ENCODE data around the gene CCNB1IP1.
"Not testable (repeated sequence)": the region's sequence is repeated elsewhere in the genome, so short reads cannot be mapped to it uniquely, and the experiment has no call there.

Gene CCNB1IP1, protein sequence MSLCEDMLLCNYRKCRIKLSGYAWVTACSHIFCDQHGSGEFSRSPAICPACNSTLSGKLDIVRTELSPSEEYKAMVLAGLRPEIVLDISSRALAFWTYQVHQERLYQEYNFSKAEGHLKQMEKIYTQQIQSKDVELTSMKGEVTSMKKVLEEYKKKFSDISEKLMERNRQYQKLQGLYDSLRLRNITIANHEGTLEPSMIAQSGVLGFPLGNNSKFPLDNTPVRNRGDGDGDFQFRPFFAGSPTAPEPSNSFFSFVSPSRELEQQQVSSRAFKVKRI

DNA sequence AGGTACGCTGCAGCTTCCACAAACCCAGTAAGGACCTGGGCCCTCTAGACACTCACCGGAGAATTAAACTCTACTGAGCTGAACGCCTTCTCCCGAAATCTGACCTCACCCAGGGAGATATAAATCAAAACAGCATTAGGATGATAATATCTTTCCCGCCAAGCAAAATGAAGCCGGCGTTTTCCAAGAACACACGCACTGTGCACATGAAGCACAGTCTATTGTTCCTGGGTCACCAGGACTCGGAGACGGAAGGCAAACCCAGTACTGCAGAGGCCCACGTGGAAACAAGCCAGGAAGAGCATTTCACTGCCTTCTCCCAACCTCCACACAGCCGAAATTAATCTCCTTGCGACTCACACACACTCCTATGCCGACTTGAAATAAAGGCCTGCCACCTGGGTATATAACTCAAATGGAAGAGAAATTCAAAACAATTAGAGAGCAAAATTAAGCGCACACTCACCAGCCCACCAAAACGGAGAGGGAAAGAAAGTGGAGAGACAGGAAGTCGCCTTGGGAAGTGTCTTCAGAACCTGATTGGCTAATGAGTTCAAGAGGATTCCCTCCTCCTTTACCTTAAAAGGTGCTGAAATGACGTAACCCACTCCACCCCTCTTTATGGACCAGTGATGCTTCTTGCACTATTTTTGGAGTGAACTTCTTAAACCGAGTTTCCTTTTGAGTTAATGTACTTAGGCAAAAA is at the start of gene CCNB1IP1:
TSS of gene CCNB1IP1 (minus strand) at position 492 of the 706 bp plus-strand sequence. CDS start 16,756 bp downstream, outside the sequence.
- DNase-seq (ENCODE audit: low read depth in 2 of 2), result peak; percentile 14 to 27

DNA sequence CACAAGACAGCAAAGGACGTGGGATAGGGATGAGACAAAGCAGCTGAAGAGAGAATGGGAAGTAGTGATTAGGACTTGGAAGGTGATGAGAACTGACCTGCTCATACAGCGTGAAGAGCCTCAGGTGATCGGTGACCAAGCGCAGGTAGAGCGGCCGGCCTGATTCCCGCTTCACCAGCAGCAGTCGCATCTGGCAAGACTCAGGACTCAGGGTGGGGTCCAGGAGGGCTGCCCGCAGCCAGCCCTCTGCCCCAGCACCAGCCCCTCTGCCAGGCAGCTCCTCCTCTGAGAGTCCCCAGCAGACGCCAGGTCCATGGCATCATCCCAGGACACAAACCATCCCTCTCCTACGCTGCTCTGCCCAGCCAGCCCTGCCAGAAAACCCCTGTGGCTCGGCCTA is 49.4 kb upstream of the CCNB1IP1 start:
- DNase-seq (ENCODE audit: low read depth in 2 of 2), result no peak

DNA sequence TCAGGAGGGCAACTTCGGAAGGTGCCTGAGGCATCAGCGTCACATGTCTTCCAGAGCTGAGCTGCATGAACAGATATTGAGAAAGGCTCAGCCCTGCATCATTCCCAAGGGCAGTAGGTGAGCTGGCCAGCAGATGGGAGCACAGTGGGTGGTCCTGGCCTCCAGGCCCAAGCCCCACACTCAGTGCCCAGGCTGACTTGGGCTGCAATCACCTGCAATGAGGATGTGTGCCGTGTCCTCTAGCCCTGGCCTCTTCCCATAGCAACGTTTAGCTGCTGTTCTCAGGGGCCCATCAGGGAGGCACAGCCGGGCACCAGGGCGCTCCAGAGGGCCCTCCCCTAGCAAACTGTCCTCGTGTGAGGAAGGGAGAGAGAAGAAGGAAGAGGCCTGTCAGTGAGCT is 48.3 kb upstream of the CCNB1IP1 start:
- DNase-seq (ENCODE audit: low read depth in 2 of 2), result no peak

DNA sequence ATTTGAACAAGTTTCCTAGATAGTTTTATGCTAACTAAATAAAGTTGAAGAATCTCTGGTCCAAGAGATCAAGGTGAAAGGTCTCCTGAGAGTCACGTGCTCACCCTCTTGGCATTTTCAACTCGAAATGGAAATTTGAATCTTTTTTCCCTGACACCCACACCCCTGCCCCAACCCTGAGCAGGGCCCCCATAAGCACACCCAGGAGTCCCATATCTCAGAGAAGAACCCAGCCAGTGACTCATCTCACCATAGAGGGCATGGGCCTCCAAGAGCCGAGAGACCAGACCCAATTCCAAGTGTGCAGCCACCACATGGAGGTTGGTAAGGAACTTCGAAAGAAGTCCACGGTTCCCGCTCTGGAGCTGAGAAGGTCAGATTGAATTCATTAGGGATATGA is 47.6 kb upstream of the CCNB1IP1 start:
- no peak for DNase-seq (ENCODE audit: low read depth in 2 of 2)

DNA sequence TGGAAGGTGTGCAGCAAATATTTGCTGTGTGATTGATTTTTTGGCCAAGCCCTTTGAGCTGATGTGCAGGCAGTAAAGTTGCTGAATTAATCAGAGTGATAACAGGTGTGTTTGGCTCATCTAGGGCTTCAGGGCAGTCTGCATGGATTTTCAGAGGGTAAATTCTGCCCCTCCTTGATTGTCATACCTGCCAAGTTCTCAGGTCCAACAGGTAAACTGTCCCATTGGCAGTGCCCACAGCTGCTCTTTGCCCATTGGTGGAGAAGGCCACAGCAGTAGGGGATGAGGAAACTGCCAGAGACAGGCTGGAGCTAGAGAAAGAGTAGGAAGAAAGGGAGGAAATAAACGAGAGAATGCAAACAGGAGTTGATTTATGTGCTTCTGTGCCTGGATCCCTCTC is 46.7 kb upstream of the CCNB1IP1 start:
- no peak for DNase-seq (ENCODE audit: low read depth in 2 of 2)

DNA sequence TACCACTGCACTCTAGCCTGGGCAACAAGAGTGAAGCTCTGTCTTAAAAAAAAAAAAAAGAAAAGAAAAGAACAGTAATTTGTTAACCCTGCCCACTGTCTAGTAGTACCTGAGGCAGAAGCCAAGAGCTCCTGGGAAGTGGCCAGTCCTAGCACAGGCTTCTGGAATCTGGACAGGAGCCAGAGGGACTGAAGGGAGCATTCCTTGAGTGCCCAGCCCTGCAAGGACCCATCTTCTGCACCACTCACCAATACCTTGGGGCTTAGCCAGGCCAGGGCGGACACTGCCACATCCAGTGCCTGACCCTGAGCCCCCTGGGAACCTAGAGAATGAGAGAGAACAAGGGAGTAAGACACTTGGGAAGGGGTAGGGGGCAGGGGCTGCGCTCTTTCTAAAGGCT is 44.1 kb upstream of the CCNB1IP1 start:
- no peak for DNase-seq (ENCODE audit: low read depth in 2 of 2)

DNA sequence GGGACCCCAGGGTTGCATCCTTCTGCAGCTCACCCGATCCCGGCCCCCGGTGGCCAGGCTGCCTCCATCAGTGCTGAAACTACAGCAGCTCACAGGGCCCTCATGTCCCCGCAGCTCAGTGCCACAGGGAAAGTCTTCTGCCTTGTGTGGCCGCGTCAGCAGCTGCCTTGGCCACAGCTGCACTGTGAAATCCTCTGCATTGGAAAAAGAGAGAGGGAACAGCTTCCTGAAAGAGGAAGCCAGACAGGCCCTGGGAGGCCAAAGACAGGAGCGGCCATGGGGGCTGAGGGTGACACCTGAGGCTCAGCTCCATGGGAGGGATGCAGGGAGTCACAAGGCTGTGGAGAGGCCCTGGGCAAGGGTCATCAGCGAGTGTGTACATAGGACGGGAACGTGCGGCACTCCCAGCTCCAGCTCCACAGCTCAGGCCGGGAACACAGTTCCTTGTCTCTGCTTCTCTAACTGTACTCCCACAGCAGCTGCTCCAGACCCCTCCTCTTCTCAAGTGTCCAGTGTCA is 43.1 kb upstream of the CCNB1IP1 start:
- DNase-seq (ENCODE audit: low read depth in 2 of 2), result no peak

DNA sequence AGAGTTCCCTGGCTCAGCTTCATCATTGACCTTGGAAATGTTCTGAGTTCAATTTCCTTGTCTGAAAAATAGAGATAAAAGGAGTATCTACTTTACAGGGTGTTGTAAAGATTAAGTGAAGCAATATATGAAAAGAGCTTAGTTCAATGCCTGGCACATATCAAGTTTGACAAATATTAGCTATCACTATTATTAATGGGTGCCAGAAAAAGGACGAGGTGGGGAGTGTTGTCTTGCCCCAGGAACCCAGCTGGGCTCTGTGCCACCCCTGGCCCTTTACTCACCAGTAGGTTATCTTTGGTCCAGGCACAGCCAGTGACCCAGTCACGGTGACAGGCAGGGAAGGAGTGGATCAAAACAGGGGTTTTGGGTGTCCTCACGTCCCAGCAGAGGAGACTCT is 42.4 kb upstream of the CCNB1IP1 start:
- DNase-seq (ENCODE audit: low read depth in 2 of 2), result no peak

DNA sequence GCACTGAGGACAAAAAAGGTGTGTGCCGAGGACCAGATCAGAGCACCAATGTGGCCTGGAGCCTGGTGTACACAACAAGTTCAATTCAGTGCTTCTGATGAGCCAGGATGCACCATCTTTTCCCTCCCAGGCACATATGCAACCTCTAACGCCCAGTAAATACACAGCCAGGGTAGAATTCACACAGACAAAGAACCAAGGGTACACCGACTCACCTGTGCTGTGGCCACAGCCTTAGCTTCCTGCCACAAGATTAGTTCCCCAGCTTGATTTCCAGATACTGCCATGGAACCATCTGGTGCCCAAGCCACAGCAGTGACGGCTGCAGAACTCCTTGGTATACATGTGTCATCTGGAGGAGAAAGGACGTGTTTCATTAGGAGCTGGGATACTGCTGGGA is 39.7 kb upstream of the CCNB1IP1 start:
- DNase-seq (ENCODE audit: low read depth in 2 of 2), result no peak

DNA sequence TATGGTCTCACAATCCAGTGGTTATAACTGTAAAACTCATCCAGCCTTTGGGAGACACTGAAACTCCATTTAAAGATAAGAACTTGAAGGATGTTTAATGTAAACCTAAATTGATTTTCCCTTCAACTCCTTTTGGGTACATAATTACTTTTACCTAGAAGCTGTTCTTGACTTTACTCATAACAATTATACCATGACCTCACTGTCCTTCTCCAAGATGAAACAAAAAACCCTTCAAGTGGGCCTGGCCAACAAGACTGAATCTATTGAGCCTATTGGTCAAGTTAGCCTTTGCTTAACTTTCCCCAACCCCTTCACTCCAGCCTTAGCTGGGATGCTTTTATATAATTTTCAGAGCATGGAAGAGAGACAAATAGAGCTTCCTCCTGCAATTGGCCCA is 32.8 kb upstream of the CCNB1IP1 start:
- DNase-seq (ENCODE audit: low read depth in 2 of 2), result no peak

DNA sequence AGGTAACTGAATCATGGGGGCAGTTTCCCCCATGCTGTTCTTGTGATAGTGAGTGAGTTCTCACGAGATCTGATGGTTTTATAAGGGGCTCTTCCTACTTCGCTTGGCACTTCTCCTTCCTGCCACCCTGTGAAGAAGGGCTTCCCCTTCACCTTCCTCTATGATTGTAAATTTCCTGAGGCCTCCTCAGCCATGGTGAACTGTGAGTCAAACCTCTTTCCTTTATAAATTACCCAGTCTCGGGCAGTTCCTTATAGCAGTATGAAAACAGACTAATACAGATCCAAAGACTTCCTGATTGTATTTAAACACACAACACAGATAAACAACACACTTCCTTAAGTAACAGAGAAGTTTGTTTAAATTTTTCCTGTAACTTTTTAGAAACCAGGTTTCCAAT is 25.4 kb upstream of the CCNB1IP1 start:
- not testable (repeated sequence) for DNase-seq (ENCODE audit: low read depth in 2 of 2)

DNA sequence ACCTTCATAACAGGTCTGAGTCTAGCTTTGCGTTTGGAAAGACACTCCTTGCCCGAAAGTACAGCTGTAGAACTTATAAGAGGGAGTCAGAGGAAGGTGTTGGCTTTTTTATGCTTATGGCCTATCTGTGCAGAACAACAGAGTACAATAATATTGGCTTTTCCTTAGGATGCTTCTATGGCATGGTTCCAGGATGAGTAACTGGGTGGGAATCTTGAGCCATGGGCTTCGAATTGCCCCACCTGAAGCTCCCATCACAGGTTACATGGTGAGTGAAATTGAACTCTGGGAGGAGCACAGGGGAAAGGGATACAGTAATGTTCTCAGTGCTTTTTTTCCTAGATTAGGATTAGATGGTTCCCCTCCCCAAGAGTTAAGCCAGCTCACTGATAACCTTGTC is 23.3 kb upstream of the CCNB1IP1 start:
- DNase-seq (ENCODE audit: low read depth in 2 of 2), result no peak

DNA sequence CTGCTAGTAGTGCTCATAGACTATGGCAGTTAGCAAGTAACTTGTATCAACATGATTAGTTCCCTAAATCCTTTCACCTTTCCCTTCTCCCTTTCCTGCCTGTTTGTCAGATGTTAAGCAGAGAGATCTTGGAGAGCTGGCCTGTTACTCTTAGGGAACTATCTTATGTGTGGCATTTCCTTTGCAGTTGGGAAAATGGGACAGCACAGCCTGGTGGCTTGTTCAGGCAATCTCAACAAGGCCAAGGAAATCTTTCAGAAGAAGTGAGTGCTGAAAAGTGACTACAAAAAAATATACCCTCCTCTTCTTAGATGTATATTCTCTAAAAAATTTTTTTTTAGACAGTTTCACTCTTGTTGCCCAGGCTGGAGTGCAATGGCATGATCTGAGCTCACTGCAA is 17.8 kb upstream of the CCNB1IP1 start:
- no peak for DNase-seq (ENCODE audit: low read depth in 2 of 2)

DNA sequence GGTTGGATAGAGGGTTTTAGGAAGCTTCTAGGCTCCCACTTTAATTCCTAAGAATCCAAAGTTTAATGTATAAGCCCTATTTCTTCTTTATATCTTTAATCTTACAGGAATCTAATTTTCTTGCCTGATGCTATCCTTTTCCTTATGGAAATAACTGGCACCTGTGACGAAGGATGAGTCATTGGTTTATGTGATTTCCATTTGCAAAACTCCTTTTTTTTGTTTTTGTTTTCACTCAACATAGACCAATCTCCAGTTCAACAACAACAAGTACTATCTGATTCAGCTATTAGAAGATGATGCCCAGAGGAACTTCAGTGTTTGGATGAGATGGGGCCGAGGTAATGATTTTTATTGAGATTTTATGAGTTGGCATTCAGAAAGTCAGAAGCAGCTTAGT is 17.2 kb upstream of the CCNB1IP1 start:
- no peak for DNase-seq (ENCODE audit: low read depth in 2 of 2)

DNA sequence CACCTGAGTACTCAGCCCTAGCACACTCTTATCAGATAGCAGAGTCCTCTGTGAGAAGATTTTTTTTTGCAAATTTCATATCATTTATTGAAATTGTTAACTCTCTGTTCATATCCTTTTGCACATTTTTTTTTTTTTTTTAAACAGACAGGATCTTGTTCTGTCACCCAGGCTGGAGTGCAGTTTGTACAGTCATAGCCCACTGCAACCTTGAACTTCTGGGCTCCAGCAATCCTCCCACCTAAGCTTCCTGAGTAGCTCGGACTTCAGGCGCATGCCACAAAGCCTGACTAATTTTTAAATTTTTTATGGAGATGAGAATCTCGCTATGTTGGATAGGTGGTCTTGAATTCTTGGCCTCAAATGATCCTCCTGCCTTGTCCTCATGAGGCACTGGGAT is 14.7 kb upstream of the CCNB1IP1 start:
- no peak for DNase-seq (ENCODE audit: low read depth in 2 of 2)

DNA sequence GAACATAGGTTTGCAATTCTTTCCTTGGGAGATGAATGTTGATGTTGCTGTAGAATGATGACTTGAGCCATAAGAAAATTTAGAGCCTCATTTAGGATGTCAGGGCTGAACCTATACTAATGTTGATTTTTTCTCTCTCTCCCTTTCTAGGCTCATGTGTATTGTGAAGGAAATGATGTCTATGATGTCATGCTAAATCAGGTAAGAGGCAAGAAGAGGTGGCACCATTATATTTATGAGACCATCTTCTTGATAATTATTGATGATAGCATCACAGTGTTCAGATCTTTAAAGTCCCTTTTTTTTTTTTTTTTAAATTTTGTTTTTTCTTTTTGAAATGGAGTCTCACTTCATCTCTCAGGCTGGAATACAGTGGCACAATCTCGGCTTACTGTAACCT is 13.6 kb upstream of the CCNB1IP1 start:
- DNase-seq (ENCODE audit: low read depth in 2 of 2), result no peak

DNA sequence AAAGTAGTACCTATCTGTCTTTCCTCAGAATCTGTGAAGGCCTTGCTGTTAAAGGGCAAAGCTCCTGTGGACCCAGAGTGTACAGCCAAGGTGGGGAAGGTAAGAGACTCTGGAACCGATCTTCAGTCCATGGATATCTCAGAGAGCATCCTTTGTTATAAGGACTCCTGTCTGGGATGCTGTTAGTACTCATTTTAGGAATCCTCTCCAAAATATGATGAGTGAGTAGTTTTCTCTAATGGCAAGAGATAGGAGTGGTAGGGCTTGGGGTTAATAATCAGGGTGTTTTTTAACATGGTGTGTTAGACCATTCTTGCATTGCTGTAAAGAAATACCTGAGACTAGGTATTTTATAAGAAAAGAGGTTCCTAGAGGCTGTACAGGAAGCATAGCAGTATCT is 12.3 kb upstream of the CCNB1IP1 start:
- DNase-seq (ENCODE audit: low read depth in 2 of 2), result no peak

DNA sequence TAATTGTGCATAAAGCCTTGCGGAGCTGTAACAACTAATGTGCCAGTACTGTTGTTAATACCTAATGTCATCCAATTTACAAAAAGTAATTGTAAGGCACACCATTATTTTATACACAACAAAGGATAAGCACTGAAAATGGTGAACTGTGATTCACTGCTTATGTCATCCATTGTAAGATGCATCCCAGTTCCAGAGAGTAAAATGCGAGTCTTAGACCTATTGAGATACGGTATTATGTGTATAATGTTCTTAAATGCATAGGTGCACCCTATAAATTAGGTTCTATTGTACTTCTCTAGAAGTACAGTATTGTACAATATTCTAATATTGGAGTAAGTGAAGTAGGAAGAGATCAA is 10.8 kb upstream of the CCNB1IP1 start:
- DNase-seq (ENCODE audit: low read depth in 2 of 2), result no peak

DNA sequence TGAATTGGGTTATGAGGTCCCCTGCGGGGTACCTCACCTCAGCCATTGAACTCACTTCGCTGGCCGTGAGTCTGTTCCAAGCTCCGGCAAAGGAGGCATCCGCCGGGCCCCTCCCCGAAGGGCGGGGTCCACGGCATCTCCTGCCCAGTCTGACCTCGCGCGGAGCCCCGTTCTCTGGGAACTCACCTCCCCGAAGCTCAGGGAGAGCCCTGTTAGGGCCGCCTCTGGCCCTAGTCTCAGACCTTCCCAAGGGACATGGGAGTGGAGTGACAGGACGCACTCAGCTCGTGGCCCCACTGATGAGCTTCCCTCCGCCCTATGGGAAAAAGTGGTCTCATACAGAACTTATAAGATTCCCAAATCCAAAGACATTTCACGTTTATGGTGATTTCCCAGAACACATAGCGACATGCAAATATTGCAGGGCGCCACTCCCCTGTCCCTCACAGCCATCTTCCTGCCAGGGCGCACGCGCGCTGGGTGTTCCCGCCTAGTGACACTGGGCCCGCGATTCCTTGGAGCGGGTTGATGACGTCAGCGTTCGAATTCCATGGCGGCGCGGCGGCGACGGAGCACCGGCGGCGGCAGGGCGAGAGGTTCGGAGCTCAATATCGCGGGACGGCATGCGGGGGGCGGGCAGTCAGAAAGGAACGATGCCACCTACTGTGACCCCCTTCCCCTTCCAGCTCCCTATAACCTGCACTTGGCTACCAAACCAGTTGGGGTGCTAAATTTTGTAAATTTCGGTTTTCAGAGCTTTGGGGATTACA is 10.2 kb upstream of the CCNB1IP1 start, which contains the start of gene PARP2:
TSS of gene PARP2 (plus strand) at position 544 of the 770 bp plus-strand sequence. CDS start at position 551, 7 bp downstream.
- DNase-seq (ENCODE audit: low read depth in 2 of 2), result peak; percentile 91 to 94

DNA sequence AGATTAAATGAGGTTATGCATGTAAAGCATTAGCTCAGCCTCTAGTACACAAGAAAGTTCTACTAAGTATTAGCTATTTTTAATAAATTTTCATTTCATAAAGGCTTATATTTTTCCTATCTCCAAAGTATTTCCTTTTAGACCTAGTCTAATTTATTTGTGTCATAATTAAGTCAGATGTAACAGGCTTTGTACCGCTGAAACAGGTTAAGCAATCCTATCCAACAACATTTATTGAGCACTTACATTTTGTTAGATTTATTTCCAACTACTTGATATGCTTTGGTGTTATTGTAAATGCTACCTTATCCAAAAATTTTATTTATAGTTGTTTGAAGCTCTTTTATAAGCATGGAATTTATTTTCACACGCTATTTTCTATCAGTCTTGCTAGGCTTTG is 8.6 kb upstream of the CCNB1IP1 start:
- DNase-seq (ENCODE audit: low read depth in 2 of 2), result no peak

DNA sequence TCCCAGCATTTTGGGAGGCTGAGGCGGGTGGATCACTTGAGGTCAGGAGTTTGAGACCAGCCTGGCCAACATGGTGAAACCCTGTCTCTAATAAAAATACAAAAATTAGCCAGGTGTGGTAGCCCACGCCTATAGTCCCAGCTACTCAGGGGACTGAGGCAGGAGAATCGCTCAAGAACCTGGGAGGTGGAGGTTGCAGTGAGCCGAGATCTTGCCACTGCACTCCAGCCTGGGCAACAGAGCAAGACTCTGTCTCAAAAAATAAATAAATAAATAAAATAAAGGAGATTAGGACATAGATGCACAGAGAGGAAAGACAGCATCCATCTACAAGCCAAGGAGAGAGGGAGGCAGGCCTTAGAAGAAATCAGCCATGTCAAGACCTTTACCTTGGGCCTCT is 8.0 kb upstream of the CCNB1IP1 start:
- not testable (repeated sequence) for DNase-seq (ENCODE audit: low read depth in 2 of 2)

DNA sequence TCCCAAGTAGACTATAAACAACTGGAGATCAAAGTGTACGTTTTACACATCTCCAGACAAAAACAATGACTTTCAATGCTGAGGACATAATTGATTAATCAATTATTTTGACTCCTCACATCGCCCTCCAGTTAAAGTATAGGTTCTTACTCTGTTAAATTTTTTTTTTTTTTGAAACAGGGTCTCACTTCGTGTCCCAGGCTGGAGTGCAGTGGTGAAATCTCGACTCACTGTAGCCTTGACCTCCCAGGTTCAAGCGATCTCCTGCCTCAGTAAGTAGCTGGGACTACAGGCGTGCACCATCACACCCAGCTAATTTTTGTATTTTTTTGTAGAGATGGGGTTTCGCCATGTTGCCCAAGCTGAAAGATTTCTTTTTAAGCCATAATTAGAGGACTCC is 938 bp upstream of the CCNB1IP1 start:
- no peak for DNase-seq (ENCODE audit: low read depth in 2 of 2)

DNA sequence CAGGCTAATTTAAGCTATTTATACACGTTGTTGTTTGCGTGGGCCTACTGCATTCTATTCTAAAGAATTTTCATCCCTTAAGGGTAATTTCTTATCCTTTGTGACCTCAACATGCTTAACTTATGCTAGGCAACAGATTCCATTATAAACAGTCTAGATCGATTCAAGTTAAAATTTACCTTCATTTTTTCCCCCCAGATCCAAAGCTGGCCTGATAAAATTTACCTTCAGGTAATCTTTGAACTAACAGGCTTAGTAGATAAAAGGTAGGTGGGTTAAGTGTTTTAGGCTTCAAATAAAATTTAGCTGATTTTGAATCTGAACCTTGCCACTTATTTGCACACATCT is 389 bp upstream of the CCNB1IP1 start:
- DNase-seq (ENCODE audit: low read depth in 2 of 2), result no peak

Data from stimulated activated CD4-positive, alpha-beta T cell treated with anti-CD3 and anti-CD28 coated beads, Interleukin-12 subunit alpha, Interleukin-12 subunit beta, amount 100 ng/mL, for 24 hours (primary cell).